H1 (cell line): ENCODE data around the gene HLF. TPM values are rescaled to one million over a fixed set of nuclear protein-coding genes. Genes with fewer than 3 reads are reported as not detected.

ENCODE experiments used
- CTCF ChIA-PET: fragments of 300-600 bp; sonication (Branson Sonifier 250); formaldehyde crosslinking; loops from one replicate; lab custom pipeline; 2021; ENCODE audit not compliant: partially characterized antibody; lab: Charles Lee
- POLR2A ChIA-PET: fragments of 300-600 bp; sonication (Branson Sonifier 250); formaldehyde crosslinking; loops from one replicate; lab custom pipeline; 2021; ENCODE audit warnings: inconsistent platforms; ENCODE audit not compliant: partially characterized antibody; lab: Charles Lee
- DNase-seq, 2 experiments: peaks; one replicate each; pipeline versions ENCODE4 v3.0.0 to v3.0.0-alpha.2; 2010 to 2022; ENCODE audit warnings: low spot score in 2 of 2, low read depth in 1 of 2, mixed read lengths in 1 of 2
- FAIRE-seq: peaks from 2 replicates; lab custom pipeline; 2011; peaks lifted over from hg19 to GRCh38; lab: Jason Lieb, UNC
- H2AFZ ChIP-seq: 2 replicates; pipeline ENCODE4 v1.8.1; 2012; ENCODE audit warnings: low read length, inconsistent platforms
- H2AK5ac ChIP-seq: 2 replicates; pipeline ENCODE4 v1.6.1; 2013; ENCODE audit warnings: low read depth, low read length
- H2BK120ac ChIP-seq: replicated peaks from 2 replicates; pipeline ENCODE3; 2013; ENCODE audit warnings: low read depth, low read length, inconsistent platforms
- H2BK12ac ChIP-seq: 2 replicates; pipeline ENCODE4 v1.6.1; 2013; ENCODE audit warnings: low read depth, low read length
- H2BK15ac ChIP-seq: 2 replicates; pipeline ENCODE4 v1.6.1; 2013; ENCODE audit warnings: low read length
- H2BK20ac ChIP-seq: 2 replicates; pipeline ENCODE4 v1.6.1; 2013; ENCODE audit warnings: low read length
- H2BK5ac ChIP-seq: 2 replicates; pipeline ENCODE4 v1.6.1; 2013; ENCODE audit warnings: low read depth, low read length
- H3K14ac ChIP-seq: 2 replicates; pipeline ENCODE4 v1.6.1; 2013; ENCODE audit warnings: inconsistent platforms; ENCODE audit not compliant: insufficient read length
- H3K18ac ChIP-seq: 2 replicates; pipeline ENCODE4 v1.6.1; 2013; ENCODE audit warnings: low read length; ENCODE audit errors: extremely low read depth
- H3K23ac ChIP-seq: 2 replicates; pipeline ENCODE4 v1.6.1; 2013; ENCODE audit warnings: inconsistent platforms; ENCODE audit not compliant: insufficient read length
- H3K23me2 ChIP-seq: 2 replicates; pipeline ENCODE4 v1.6.1; 2013; ENCODE audit warnings: low read depth, low read length
- H3K27ac ChIP-seq: 2 replicates; pipeline ENCODE4 v1.6.1; 2011; ENCODE audit warnings: low read depth, low read length, inconsistent platforms
- H3K27me3 ChIP-seq, 4 experiments: replicated peaks in 1 of 4; 1 replicate in 1 of 4; 2 replicates in 3 of 4; pipeline versions ENCODE4 v1.6.1 to v1.8.1; 2011 to 2013; ENCODE audit warnings: low read length in 3 of 4, mild to moderate bottlenecking in 3 of 4, inconsistent platforms in 2 of 4, mixed read lengths in 2 of 4, moderate library complexity in 1 of 4; ENCODE audit not compliant: control insufficient read depth in 3 of 4, insufficient read depth in 3 of 4; ENCODE audit errors: extremely low read depth in 1 of 4
- H3K36me3 ChIP-seq, 4 experiments: 2 replicates each; pipeline versions ENCODE4 v1.6.1 to v1.8.1; 2011 to 2013; ENCODE audit warnings: mild to moderate bottlenecking in 4 of 4, low read length in 3 of 4, moderate library complexity in 2 of 4, control low read depth in 1 of 4, inconsistent platforms in 1 of 4; ENCODE audit not compliant: insufficient read depth in 4 of 4, control insufficient read depth in 2 of 4
- H3K4ac ChIP-seq: replicated peaks from 2 replicates; pipeline ENCODE3; 2013; ENCODE audit warnings: low read length, low read depth, mixed read lengths, inconsistent platforms; ENCODE audit not compliant: insufficient read length
- H3K4me1 ChIP-seq, 4 experiments: replicated peaks in 1 of 4; 1 replicate in 1 of 4; 2 replicates in 3 of 4; pipeline versions ENCODE4 v1.6.1 to v1.8.1; 2011 to 2013; ENCODE audit warnings: low read length in 3 of 4, inconsistent platforms in 2 of 4, mixed read lengths in 1 of 4; ENCODE audit not compliant: insufficient read depth in 4 of 4, control insufficient read depth in 3 of 4
- H3K4me2 ChIP-seq, 2 experiments: 2 replicates each; pipeline versions ENCODE4 v1.6.1 to v1.8.1; 2011 to 2013; ENCODE audit warnings: low read depth in 2 of 2, low read length in 2 of 2, control low read depth in 1 of 2, inconsistent platforms in 1 of 2, mild to moderate bottlenecking in 1 of 2; ENCODE audit not compliant: insufficient read depth in 1 of 2
- H3K4me3 ChIP-seq, 4 experiments: fragments of 200-600, 300-600 bp in 1 of 4; sonication (generic), shearing (Covaris generic), sonication (Bioruptor Twin) in 1 of 4; 2 replicates each; pipeline versions ENCODE4 v1.5.1 to v1.8.1; 2011 to 2016; ENCODE audit warnings: low read length in 4 of 4, low read depth in 3 of 4, control low read depth in 2 of 4, inconsistent platforms in 2 of 4, mild to moderate bottlenecking in 2 of 4, mixed read lengths in 1 of 4, moderate library complexity in 1 of 4; ENCODE audit not compliant: insufficient read depth in 2 of 4; ENCODE audit errors: extremely low read depth in 1 of 4
- H3K56ac ChIP-seq: replicated peaks from 2 replicates; pipeline ENCODE3; 2013; ENCODE audit warnings: low read depth, mild to moderate bottlenecking, mixed read lengths, low read length, inconsistent platforms; ENCODE audit not compliant: insufficient read length
- H3K79me1 ChIP-seq: 2 replicates; pipeline ENCODE4 v1.6.1; 2013; ENCODE audit warnings: low read depth, low read length, control low read depth
- H3K79me2 ChIP-seq, 2 experiments: 2 replicates each; pipeline versions ENCODE4 v1.6.1 to v1.8.1; 2012 to 2013; ENCODE audit warnings: low read length in 2 of 2, mild to moderate bottlenecking in 2 of 2, inconsistent platforms in 1 of 2; ENCODE audit not compliant: insufficient read depth in 2 of 2, control insufficient read depth in 1 of 2
- H3K9ac ChIP-seq, 4 experiments: replicated peaks in 1 of 4; 1 replicate in 1 of 4; 2 replicates in 3 of 4; pipeline versions ENCODE4 v1.6.1 to v1.8.1; 2011 to 2013; ENCODE audit warnings: low read depth in 3 of 4, low read length in 3 of 4, control low read depth in 2 of 4, mild to moderate bottlenecking in 2 of 4, moderate library complexity in 2 of 4, inconsistent platforms in 1 of 4; ENCODE audit errors: extremely low read depth in 1 of 4
- H3K9me3 ChIP-seq, 2 experiments: 2 replicates each; pipeline versions ENCODE4 v1.6.1 to v1.8.1; 2012 to 2013; ENCODE audit warnings: mild to moderate bottlenecking in 2 of 2, moderate library complexity in 2 of 2, control low read depth in 1 of 2, inconsistent platforms in 1 of 2, low read depth in 1 of 2, low read length in 1 of 2, mixed read lengths in 1 of 2; ENCODE audit not compliant: insufficient read depth in 2 of 2
- H4K20me1 ChIP-seq, 2 experiments: replicated peaks in 1 of 2; 2 replicates each; pipeline versions ENCODE3 to v1.8.1; 2011 to 2013; ENCODE audit warnings: inconsistent platforms in 2 of 2, low read length in 2 of 2, mild to moderate bottlenecking in 1 of 2; ENCODE audit not compliant: insufficient read depth in 2 of 2, control insufficient read depth in 1 of 2
- H4K5ac ChIP-seq: 2 replicates; pipeline ENCODE4 v1.6.1; 2013; ENCODE audit warnings: low read length, low read depth, mixed read lengths, inconsistent platforms; ENCODE audit not compliant: insufficient read length
- H4K8ac ChIP-seq: 2 replicates; pipeline ENCODE4 v1.8.0; 2013; ENCODE audit warnings: mild to moderate bottlenecking, moderate library complexity, low read length, inconsistent platforms; ENCODE audit not compliant: insufficient read depth; ENCODE audit errors: extremely low read depth
- H4K91ac ChIP-seq: replicated peaks from 2 replicates; pipeline ENCODE3; 2013; ENCODE audit warnings: low read length, mixed read lengths, inconsistent platforms; ENCODE audit not compliant: insufficient read length
- EGR1 ChIP-seq: IDR thresholded peaks from 2 replicates; pipeline ENCODE4 v1.6.1; 2011; ENCODE audit warnings: low read depth, low read length, borderline replicate concordance
- HDAC2 ChIP-seq, 2 experiments: fragments of 300-600 bp in 1 of 2; sonication (generic) in 1 of 2; IDR thresholded peaks; 2 replicates each; pipeline ENCODE4 v1.6.1; 2011 to 2012; ENCODE audit warnings: low read depth in 2 of 2, low read length in 2 of 2, mild to moderate bottlenecking in 2 of 2, moderate library complexity in 2 of 2, borderline replicate concordance in 1 of 2, inconsistent platforms in 1 of 2
- NRF1 ChIP-seq: IDR thresholded peaks from 2 replicates; pipeline ENCODE4 v1.6.1; 2011; ENCODE audit warnings: mild to moderate bottlenecking, low read depth, low read length, improper control_type of control experiment
- SP2 ChIP-seq: IDR thresholded peaks from 2 replicates; pipeline ENCODE4 v1.6.1; 2012; ENCODE audit warnings: mild to moderate bottlenecking, low read length, inconsistent platforms
- TAF7 ChIP-seq: optimal IDR thresholded peaks from 2 replicates; pipeline ENCODE3; 2011; ENCODE audit warnings: low read depth, mild to moderate bottlenecking, inconsistent platforms, low read length, moderate library complexity, borderline replicate concordance
- TBP ChIP-seq: IDR thresholded peaks from 2 replicates; pipeline ENCODE4 v1.6.1; 2011; ENCODE audit warnings: low read depth, low read length, improper control_type of control experiment
- TEAD4 ChIP-seq: IDR thresholded peaks from 2 replicates; pipeline ENCODE4 v1.6.1; 2012; ENCODE audit warnings: low read depth, low read length, inconsistent platforms, mixed read lengths
- WGBS, 2 experiments: shearing (Covaris generic) in 1 of 2; methylation state at CpG; one replicate each; pipeline versions ENCODE4 v1.1.6 to v1.1.7; 2013 to 2015; ENCODE audit warnings: low lambda C conversion rate in 2 of 2, mixed read lengths in 2 of 2, inconsistent platforms in 1 of 2, low coverage in 1 of 2, missing lambda C conversion rate in 1 of 2; ENCODE audit not compliant: insufficient replicate concordance in 2 of 2, insufficient coverage in 1 of 2, insufficient read length in 1 of 2; ENCODE audit errors: extremely low coverage in 1 of 2, missing lambda C conversion rate in 1 of 2; 5-methylcytosine and 5-hydroxymethylcytosine counted together
- polyA plus RNA-seq, 7 experiments: library from polyadenylated mRNA; depleted of rRNA in 3 of 7; stranded (reverse) in 5 of 7; unstranded in 2 of 7; fragments of >200 nt in 5 of 7; fragments of 200-250 nt in 2 of 7; gene quantifications; 1 replicate in 5 of 7; 2 replicates in 1 of 7; 4 replicates in 1 of 7; pipeline versions ENCODE4 v1.2.1 to v1.2.3, GENCODE V29; 2011 to 2013; ENCODE audit warnings: missing spikeins in 2 of 7, mixed read lengths in 2 of 7
- total RNA-seq: library from RNA; stranded (reverse); fragmentation: NEBNext Ultra II Directional; extraction: Animal tissue kit (Norgen Biotek cat#: 25700); gene quantifications from 2 replicates; pipeline ENCODE4 v1.2.1, GENCODE V29; 2021

Gene HLF
- total and polyA plus RNA-seq, 2 of the 8 experiments (the other 6 are each of a cell fraction or from before 2014, with no cell fraction given), result 0.39 to 0.60 TPM

GRCh38 chr17:55284001-55284884 is 19.5 kb downstream of the HLF start:
- no peak overlapping the region for H4K5ac ChIP-seq
- H2AFZ ChIP-seq, result no peak overlapping the region; the same call in 1 of the 2 replicates
- H2AK5ac ChIP-seq, result no peak overlapping the region
- WGBS, 2 experiments, result 82% methylated on average over 7 of the region's 7 CpGs; no CpG with 5 or more reads in 1 of the 2 experiments
- no peak overlapping the region for H3K18ac ChIP-seq
- H3K23ac ChIP-seq, result no peak overlapping the region
- no peak overlapping the region for H3K9ac ChIP-seq
- H4K91ac ChIP-seq, result no peak overlapping the region
- no peak overlapping the region for H3K4me2 ChIP-seq
- H2BK12ac ChIP-seq, result no peak overlapping the region
- H3K14ac ChIP-seq, result no peak overlapping the region
- H3K79me1 ChIP-seq, result no peaks in the 10 kb centered on the region
- ChIA-PET POLR2A (no interaction called here), CTCF (interaction anchor here (0.8 to 2.5 kb wide), 6 partner anchors 9 to 230 kb away, joined by 3 to 5 read pairs (median 3); no protein-coding TSS in a partner anchor)
- H2BK120ac ChIP-seq, result no peak overlapping the region
- H3K27ac ChIP-seq, result no peak overlapping the region
- no peaks in the 10 kb centered on the region for H4K20me1 ChIP-seq
- peaks cover 0 to 5% (median 0%) of the 10 kb centered on the region in 4 experiments; a peak in 1 of 7 replicates for H3K4me1 ChIP-seq
- DNase-seq (no peak), FAIRE-seq (no peak)
- no peak overlapping the region for H3K4me3 ChIP-seq
- no peak overlapping the region for H3K4ac ChIP-seq
- no peak overlapping the region for H2BK15ac ChIP-seq
- no peak overlapping the region for H3K56ac ChIP-seq
- no peaks in the 10 kb centered on the region for H3K9me3 ChIP-seq
- no peaks in the 10 kb centered on the region for H3K23me2 ChIP-seq
- H2BK20ac ChIP-seq, result no peak overlapping the region
- no peaks in the 10 kb centered on the region for H3K36me3 ChIP-seq
- H2BK5ac ChIP-seq, result no peak overlapping the region
- no peaks in the 10 kb centered on the region for H3K79me2 ChIP-seq
- H4K8ac ChIP-seq, result peak overlapping the region; percentile 26; the same call in 1 of the 2 replicates
- H3K27me3 ChIP-seq, result no peaks in the 10 kb centered on the region
- TF ChIP-seq TBP (no peak), TAF7 (no peak), NRF1 (no peak), EGR1 (no peak), TEAD4 (no peak), SP2 (no peak), HDAC2 (IDR thresholded peaks at IDR 0.05; ENCODE audit: borderline replicate concordance in 1 of 2, low read depth in 2 of 2, low read length in 2 of 2) (no peak)
